ENCODE measurements around the gene FSTL5. TPM values are rescaled to one million over a fixed set of nuclear protein-coding genes. Genes with fewer than 3 reads are reported as not detected.

The FSTL5 gene
- total RNA-seq, 2 experiments from 2014 or later: not detected

DNA sequence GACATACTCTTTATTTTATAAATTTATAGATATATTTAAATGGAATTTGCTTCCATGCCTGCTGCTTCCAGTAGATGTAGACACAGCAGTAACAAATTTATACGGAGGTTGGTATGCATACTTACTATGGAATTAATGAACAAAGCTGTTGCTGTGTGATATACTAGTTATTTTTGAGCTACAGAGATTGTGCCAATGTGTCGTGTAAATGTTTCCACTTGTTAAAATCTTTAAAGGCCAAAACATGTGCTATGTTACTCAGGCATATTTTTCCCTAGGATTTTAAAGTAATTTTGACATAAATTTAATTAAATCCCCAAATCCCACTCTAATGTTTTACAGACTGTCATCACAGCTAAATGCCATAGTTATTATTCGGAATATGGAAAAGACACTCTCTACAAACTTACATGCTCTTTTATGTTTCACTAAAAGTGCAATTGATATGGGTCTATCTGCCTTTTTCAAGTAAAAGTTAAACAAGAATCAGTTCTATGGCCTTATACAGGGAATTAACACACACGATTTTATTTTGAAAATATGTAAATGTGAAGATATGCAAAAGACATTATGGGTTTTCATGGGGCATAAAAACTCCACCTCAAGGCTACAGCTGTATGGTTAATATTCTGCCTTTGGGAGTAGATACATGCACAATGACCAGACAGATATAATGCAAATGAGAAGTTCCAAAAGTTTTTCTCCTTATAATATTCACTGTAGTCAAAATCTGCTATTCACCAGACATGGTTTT, 256.8 kb downstream of the FSTL5 start:
- CTCF ChIA-PET: no interaction called here
- Mint-ChIP-seq H3K27ac (no peak overlapping the region), H3K27me3 (no peaks in the 10 kb centered on the region), H3K4me3 (no peak overlapping the region), H3K36me3 (no peaks in the 10 kb centered on the region), H3K4me1 (no peaks in the 10 kb centered on the region), H3K9me3 (ENCODE audit: low read depth) (peaks cover 3% of the 10 kb centered on the region)
- ATAC-seq: no peak
- no peak for DNase-seq

DNA sequence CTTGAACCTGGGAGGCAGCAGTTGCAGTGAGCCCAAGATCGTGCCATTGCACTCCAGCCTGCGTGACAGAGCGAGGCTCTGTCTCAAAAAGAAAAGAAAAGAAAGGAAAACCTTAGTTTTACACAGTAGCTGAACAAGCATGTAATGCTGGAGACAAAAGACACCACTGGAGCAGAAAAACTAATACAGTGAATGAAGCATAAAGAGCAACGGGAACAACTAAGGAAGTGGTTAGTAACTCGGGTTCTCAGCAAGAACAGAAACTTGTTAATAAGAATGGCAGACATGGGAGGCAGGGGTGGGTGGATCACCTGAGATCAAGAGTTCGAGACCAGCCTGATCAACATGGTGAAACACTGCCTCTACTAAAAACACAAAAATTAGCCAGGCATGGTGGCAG, 263.7 kb downstream of the FSTL5 start:
- no peak overlapping the region for H3K4me3 Mint-ChIP-seq
- CTCF ChIA-PET: no interaction called here
- peaks cover 7% of the 10 kb centered on the region for H3K9me3 Mint-ChIP-seq (ENCODE audit: low read depth)
- H3K27ac Mint-ChIP-seq: no peak overlapping the region
- no peaks in the 10 kb centered on the region for H3K27me3 Mint-ChIP-seq
- ATAC-seq (no peak), DNase-seq (no peak)
- no peaks in the 10 kb centered on the region for H3K36me3 Mint-ChIP-seq
- H3K4me1 Mint-ChIP-seq: no peaks in the 10 kb centered on the region

DNA sequence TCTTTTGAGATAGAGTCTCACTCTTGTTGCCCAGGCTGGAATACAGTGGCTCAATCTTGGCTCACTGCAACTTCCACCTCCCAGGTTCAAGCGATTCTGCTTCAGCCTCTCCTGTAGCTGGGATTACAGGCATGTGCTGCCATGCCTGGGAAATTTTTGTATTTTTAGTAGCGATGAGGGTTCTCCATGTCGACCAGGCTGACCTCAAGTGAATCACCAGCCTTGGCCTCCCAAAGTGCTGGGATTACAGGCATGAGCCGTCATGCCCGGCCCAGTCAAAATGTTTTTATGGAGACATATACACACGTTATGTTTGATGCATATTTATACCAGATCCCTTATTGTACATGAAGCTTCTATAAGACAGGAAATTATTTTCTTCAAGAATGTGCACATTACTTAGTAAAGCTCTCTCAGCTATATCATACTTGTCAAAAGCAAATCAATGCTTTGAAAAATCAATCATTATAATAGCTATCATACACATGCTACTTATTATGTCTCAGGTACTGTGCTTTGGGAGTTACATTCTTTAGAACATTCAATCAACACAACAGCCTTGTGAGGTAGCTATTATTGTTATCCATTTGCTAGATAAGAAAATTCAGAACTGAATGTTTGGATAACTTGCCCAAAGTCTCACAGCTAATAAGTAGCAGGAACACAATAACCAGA, 269.2 kb downstream of the FSTL5 start:
- peaks cover 4% of the 10 kb centered on the region for H3K9me3 Mint-ChIP-seq (ENCODE audit: low read depth)
- no peak overlapping the region for H3K27ac Mint-ChIP-seq
- no peak for ATAC-seq
- no peak overlapping the region for H3K4me3 Mint-ChIP-seq
- CTCF ChIA-PET: no interaction called here
- H3K27me3 Mint-ChIP-seq: no peaks in the 10 kb centered on the region
- H3K36me3 Mint-ChIP-seq: no peaks in the 10 kb centered on the region
- H3K4me1 Mint-ChIP-seq: no peaks in the 10 kb centered on the region
- DNase-seq: no peak

DNA sequence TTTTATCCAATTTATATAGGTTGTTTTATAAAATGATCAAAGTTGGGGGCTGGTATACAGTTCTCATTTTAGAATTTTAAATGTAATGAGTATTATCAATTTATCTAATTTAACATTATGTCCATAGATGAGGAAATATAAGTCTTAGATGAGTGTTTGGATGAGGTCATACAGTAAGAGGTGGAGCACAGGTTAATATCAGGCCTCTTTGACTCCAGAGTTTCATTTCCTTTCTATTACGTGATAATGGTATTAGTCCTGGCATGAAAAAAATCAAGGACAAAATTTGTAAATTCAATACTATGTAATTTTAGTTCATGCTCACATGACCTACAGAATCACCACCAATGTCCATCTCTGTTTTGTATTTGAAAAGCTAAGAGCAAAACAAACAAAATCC, 269.8 kb downstream of the FSTL5 start:
- DNase-seq (no peak), ATAC-seq (no peak)
- H3K36me3 Mint-ChIP-seq: no peaks in the 10 kb centered on the region
- no peak overlapping the region for H3K27ac Mint-ChIP-seq
- peaks cover 3% of the 10 kb centered on the region for H3K9me3 Mint-ChIP-seq (ENCODE audit: low read depth)
- CTCF ChIA-PET: no interaction called here
- no peaks in the 10 kb centered on the region for H3K4me1 Mint-ChIP-seq
- no peak overlapping the region for H3K4me3 Mint-ChIP-seq
- no peaks in the 10 kb centered on the region for H3K27me3 Mint-ChIP-seq

DNA sequence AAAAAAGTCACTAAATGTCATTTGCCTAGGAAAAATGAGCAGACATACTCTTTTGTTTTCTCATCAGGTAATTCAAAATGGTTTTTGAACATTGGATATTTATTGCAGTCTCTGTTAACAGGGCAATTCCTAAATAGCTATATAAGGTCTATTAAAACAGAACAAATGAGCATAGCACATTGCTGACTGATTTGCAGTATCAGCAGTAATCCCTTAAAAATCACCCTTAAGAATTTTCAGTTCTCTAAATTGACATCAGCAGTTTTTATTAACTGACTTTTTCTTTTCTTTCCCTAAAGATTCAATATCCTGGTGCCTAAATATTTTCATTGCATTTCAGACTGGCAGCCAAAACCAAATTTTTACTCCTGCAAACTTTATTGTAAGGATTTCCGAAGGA, 270.2 kb downstream of the FSTL5 start:
- no peaks in the 10 kb centered on the region for H3K9me3 Mint-ChIP-seq (ENCODE audit: low read depth)
- DNase-seq (no peak), ATAC-seq (no peak)
- CTCF ChIA-PET: no interaction called here
- no peak overlapping the region for H3K27ac Mint-ChIP-seq
- no peaks in the 10 kb centered on the region for H3K27me3 Mint-ChIP-seq
- no peaks in the 10 kb centered on the region for H3K36me3 Mint-ChIP-seq
- no peak overlapping the region for H3K4me3 Mint-ChIP-seq
- H3K4me1 Mint-ChIP-seq: no peaks in the 10 kb centered on the region

DNA sequence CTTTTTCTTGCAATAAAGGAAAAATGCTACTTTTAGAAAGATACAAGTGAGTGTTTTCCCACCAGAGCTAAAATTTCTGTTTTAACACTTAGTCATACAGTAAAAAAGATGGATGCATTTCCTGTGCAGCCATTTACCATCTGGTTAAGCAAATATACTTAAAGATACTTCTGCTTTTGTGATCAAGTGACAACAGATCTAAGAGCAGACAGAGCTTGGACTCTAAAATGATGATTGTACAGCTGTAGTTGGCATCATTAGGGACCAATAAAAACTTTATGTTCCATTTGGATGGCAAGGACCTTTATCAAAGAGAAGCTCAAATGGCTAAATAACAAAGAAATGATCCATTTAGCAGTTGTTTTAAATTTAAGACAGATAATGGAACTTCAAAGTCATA, 270.8 kb downstream of the FSTL5 start:
- CTCF ChIA-PET: no interaction called here
- H3K27ac Mint-ChIP-seq: no peak overlapping the region
- H3K36me3 Mint-ChIP-seq: no peaks in the 10 kb centered on the region
- no peaks in the 10 kb centered on the region for H3K9me3 Mint-ChIP-seq (ENCODE audit: low read depth)
- H3K4me1 Mint-ChIP-seq: no peaks in the 10 kb centered on the region
- ATAC-seq (no peak), DNase-seq (no peak)
- no peak overlapping the region for H3K4me3 Mint-ChIP-seq
- no peaks in the 10 kb centered on the region for H3K27me3 Mint-ChIP-seq

DNA sequence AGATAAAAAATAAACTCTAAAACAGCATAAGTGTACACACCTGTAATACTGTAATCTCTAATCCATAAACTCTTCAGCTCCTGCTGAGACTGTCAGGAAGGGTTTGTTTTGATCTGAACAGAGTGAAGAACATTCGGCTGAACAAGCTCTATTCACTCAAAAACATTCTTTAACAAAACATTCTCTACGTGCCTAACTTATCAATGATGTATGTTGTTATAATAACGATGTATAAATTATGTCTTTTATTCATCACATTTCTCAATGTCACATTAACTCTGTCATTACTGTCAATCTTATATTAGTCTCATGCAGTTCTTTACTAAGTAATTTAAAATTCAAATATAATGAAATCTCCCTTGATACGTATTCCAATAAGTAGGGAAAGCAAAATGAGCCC, 280.6 kb downstream of the FSTL5 start:
- no peaks in the 10 kb centered on the region for H3K36me3 Mint-ChIP-seq
- CTCF ChIA-PET: no interaction called here
- no peak overlapping the region for H3K27ac Mint-ChIP-seq
- no peaks in the 10 kb centered on the region for H3K27me3 Mint-ChIP-seq
- H3K9me3 Mint-ChIP-seq (ENCODE audit: low read depth): peaks cover 5% of the 10 kb centered on the region
- no peak for ATAC-seq
- DNase-seq: no peak
- H3K4me1 Mint-ChIP-seq: no peaks in the 10 kb centered on the region
- H3K4me3 Mint-ChIP-seq: no peak overlapping the region

DNA sequence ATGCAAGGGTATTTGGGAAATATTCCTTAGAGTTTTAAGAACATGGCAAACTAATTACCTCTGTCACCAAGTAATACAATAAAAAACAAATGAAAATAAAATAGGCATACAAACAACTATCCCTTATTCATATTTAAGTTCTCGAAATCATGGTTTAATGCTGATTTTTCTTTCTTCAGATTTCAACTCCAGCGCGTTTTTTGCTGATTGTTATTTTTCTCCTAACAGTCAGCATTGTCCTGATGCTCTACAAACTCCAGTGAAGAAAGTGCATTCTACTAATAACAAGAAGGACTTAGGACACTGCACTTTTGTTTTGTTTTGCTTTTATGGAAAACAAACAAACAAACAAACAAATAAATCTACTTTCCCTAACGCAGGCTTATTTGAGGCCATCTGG, 282.4 kb downstream of the FSTL5 start:
- Mint-ChIP-seq H3K36me3 (no peaks in the 10 kb centered on the region), H3K27ac (no peak overlapping the region), H3K27me3 (no peaks in the 10 kb centered on the region), H3K9me3 (ENCODE audit: low read depth) (peaks cover 5% of the 10 kb centered on the region), H3K4me1 (no peaks in the 10 kb centered on the region), H3K4me3 (no peak overlapping the region)
- DNase-seq: no peak
- CTCF ChIA-PET: no interaction called here
- no peak for ATAC-seq

DNA sequence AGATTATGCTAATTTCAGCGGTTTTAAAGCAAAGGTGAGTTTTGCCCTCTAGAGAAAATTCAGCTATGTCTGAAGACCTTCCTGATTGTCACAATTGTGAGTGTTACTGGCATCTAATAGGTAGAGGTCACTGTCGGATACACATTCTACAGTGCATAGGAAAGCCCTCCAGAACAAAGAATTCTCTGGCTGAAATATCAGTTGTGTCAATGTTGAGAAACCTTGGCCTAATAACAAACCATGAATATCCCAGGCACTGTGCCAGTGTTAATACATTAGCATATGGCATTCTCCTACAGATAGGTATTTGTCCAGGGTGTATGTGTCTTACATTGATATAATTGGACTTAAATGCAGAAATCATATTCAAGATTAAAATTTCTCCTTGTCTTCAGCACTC, 294.3 kb downstream of the FSTL5 start:
- no peaks in the 10 kb centered on the region for H3K27me3 Mint-ChIP-seq
- H3K27ac Mint-ChIP-seq: no peak overlapping the region
- peaks cover 7% of the 10 kb centered on the region for H3K9me3 Mint-ChIP-seq (ENCODE audit: low read depth)
- H3K36me3 Mint-ChIP-seq: no peaks in the 10 kb centered on the region
- CTCF ChIA-PET: no interaction called here
- ATAC-seq (no peak), DNase-seq (no peak)
- no peaks in the 10 kb centered on the region for H3K4me1 Mint-ChIP-seq
- no peak overlapping the region for H3K4me3 Mint-ChIP-seq

DNA sequence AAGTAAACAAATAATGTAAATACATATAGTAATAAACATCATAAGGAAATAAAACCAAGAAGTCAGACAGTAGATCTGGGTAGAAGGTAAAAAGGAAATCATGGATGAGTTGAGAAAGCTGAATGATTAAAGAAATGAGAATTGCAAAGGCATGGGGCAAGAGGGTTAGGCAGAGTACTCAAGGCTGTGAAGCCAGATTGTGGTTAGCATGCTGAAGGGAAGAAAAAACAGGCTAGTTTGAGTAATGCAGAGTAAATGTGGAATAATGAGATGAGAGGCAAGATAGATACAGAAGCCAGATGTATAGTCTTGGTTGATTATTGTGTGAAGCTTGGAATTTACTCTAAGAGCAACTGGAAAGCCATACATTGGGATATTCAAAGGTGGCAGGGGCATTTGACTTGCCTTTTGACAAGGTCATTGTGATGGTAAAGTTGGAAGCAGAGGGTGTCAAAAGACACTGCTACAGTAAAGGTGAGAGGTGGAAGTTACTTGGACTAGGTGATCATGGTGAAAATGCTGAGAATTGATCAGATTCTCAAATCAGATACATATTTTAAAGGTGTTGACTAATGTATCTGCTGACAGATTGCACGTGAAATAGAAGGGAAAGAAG, 307.0 kb downstream of the FSTL5 start:
- ATAC-seq (no peak), DNase-seq (no peak)
- Mint-ChIP-seq H3K9me3 (ENCODE audit: low read depth) (peaks cover 14% of the 10 kb centered on the region), H3K27me3 (no peaks in the 10 kb centered on the region), H3K4me1 (no peaks in the 10 kb centered on the region), H3K27ac (no peak overlapping the region), H3K36me3 (no peaks in the 10 kb centered on the region), H3K4me3 (no peak overlapping the region)
- CTCF ChIA-PET: no interaction called here

DNA sequence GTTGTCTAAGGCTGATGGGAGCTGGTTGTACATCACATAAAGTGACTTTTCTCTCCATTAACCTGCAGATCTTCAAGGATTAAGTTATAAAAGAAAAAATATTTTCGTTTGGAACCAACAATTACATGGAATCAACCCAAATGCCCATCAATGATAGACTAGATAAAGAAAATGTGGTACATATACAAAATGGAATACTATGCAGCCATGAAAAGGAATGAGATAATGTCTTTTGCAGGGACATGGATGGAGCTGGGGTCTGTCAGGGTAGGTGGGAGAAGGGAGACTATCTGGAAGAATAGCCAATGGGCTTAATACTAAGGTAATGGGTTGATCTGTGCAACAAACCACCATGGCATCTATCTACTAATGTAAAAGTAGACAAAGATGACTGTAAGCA, 313.2 kb downstream of the FSTL5 start:
- Mint-ChIP-seq H3K4me3 (no peak overlapping the region), H3K36me3 (no peaks in the 10 kb centered on the region), H3K27me3 (no peaks in the 10 kb centered on the region), H3K27ac (no peak overlapping the region), H3K9me3 (ENCODE audit: low read depth) (peaks cover 5% of the 10 kb centered on the region), H3K4me1 (no peaks in the 10 kb centered on the region)
- CTCF ChIA-PET: no interaction called here
- DNase-seq: no peak
- no peak for ATAC-seq

DNA sequence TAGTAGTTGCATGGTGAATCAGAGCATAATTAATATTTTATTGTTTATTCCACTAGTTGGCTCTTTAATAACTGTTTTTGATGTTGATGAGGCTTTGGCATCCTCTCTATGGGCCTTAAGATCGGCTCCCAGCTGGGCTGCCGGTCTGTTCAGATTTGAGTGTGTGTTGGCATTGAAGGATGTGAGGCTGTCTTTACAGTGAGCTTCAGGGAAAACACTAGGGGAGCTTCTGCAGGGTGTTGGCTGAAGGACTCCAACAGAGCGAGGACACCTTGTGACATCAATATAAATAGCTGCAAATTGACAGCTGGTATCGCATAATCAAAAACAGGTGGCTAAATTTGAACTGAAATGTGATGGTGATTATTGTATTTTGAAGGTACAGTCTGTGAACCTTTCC, 322.0 kb downstream of the FSTL5 start:
- no peak overlapping the region for H3K27ac Mint-ChIP-seq
- no peaks in the 10 kb centered on the region for H3K27me3 Mint-ChIP-seq
- ATAC-seq (no peak), DNase-seq (no peak)
- peaks cover 5% of the 10 kb centered on the region for H3K9me3 Mint-ChIP-seq (ENCODE audit: low read depth)
- H3K36me3 Mint-ChIP-seq: no peaks in the 10 kb centered on the region
- H3K4me3 Mint-ChIP-seq: no peak overlapping the region
- CTCF ChIA-PET: no interaction called here
- no peaks in the 10 kb centered on the region for H3K4me1 Mint-ChIP-seq

DNA sequence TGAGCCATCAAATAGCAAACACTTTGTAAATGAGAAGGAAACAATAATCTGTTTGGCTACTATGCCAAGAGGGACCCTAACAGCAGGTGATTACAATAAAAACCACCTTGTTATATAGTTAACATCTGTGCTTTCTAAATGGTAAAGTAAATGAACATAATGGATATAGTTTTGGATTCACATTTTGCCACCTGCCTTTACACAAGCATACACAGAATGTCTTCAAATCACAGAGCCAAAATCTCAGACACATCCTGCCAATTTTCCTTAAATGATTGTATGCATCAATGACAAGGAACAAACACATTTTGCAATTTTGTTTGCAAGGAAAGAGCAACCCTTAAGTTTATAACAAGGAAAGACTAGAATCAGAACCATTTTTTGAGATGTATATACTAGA, 334.2 kb downstream of the FSTL5 start:
- Mint-ChIP-seq H3K27ac (no peak overlapping the region), H3K36me3 (no peaks in the 10 kb centered on the region), H3K9me3 (ENCODE audit: low read depth) (peaks cover 2% of the 10 kb centered on the region), H3K27me3 (no peaks in the 10 kb centered on the region), H3K4me1 (no peaks in the 10 kb centered on the region), H3K4me3 (no peak overlapping the region)
- ATAC-seq: no peak
- no peak for DNase-seq
- CTCF ChIA-PET: no interaction called here

DNA sequence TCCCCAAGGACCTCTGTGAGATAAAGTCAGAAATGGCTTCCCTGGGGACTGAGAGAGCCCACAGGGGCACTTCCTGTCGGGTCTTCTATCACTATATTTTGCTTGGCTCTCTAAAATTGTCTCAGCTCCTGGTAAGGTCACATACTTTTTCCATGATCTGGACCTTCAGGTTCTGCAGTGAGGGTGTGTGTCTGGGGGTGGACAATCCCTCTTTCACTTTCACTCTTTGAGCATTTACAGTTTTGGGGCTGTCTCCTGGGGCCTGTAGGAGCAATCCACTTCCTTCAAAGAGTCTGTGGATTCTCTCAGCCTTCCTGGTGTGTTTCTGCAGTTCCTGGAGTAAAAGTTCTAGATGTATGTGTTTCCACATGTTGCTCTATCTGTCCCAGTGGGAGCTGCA, 335.7 kb downstream of the FSTL5 start:
- CTCF ChIA-PET: no interaction called here
- no peak overlapping the region for H3K27ac Mint-ChIP-seq
- DNase-seq (no peak), ATAC-seq (no peak)
- H3K36me3 Mint-ChIP-seq: no peaks in the 10 kb centered on the region
- no peak overlapping the region for H3K4me3 Mint-ChIP-seq
- H3K4me1 Mint-ChIP-seq: no peaks in the 10 kb centered on the region
- no peaks in the 10 kb centered on the region for H3K27me3 Mint-ChIP-seq
- peaks cover 2% of the 10 kb centered on the region for H3K9me3 Mint-ChIP-seq (ENCODE audit: low read depth)

Measured in activated CD8-positive, alpha-beta memory T cell treated with anti-CD3 and anti-CD28 coated beads, Interleukin-2, amount 10 ng/mL, durations not matched to agents 7 days and 5 days (primary cell).